DND-41 (cell line): ENCODE results near the gene SPSB3.

Experiments used
- EZH2 ChIP-seq: IDR thresholded peaks from 3 replicates; pipeline ENCODE4 v1.6.1; 2012; ENCODE audit warnings: borderline replicate concordance, low read depth, mild to moderate bottlenecking, moderate library complexity, low read length, inconsistent platforms; ENCODE audit not compliant: severe bottlenecking
- TF ChIP-seq, protein P1 (sequence below): IDR thresholded peaks from 2 replicates; pipeline ENCODE4 v1.5.1; 2012; ENCODE audit warnings: borderline replicate concordance, low read length, moderate library complexity, mild to moderate bottlenecking; ENCODE audit not compliant: poor library complexity, severe bottlenecking; ENCODE audit errors: extremely low read depth

DNA sequence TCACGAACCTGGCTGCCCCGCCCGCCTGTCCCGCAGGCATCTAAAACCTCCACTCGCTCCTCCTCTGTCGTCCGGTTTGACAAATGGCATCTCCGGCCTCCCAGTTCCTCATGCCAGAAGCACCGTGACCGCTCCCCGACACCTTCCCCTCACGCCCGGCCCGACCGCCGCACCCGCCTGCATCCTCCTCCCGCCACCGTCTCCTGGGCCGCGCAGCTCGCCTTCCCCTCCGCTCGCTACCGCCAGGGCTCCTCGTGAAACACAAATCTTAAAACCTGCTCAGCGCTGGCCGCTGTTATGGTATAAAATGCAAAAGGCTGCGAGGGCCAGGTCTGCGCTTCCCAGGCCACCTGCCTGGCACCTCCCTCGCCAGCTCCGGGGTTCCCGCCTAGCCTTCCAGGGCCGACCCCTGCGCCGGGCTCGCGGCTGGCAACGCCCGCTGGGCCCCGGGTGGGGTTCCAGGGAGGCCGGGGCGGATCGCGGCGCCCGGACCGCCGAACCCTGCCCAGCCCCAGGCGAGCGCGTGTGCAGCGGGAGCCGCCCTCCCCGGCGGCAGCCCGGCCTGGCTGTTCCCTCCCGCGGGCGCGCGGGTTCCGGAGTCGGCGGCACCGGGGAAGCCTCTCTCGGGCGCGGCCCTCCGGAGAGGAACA is 488 bp downstream of the SPSB3 start:
- TF ChIP-seq, protein P1, sequence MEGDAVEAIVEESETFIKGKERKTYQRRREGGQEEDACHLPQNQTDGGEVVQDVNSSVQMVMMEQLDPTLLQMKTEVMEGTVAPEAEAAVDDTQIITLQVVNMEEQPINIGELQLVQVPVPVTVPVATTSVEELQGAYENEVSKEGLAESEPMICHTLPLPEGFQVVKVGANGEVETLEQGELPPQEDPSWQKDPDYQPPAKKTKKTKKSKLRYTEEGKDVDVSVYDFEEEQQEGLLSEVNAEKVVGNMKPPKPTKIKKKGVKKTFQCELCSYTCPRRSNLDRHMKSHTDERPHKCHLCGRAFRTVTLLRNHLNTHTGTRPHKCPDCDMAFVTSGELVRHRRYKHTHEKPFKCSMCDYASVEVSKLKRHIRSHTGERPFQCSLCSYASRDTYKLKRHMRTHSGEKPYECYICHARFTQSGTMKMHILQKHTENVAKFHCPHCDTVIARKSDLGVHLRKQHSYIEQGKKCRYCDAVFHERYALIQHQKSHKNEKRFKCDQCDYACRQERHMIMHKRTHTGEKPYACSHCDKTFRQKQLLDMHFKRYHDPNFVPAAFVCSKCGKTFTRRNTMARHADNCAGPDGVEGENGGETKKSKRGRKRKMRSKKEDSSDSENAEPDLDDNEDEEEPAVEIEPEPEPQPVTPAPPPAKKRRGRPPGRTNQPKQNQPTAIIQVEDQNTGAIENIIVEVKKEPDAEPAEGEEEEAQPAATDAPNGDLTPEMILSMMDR = peak; percentile 14
- no peak for TF ChIP-seq EZH2
